Ovary (tissue), 9 donors: ENCODE data around the gene EHMT1. TPM values are rescaled to one million over a fixed set of nuclear protein-coding genes. Genes with fewer than 3 reads are reported as not detected.

Experiments
- DNase-seq, 5 donors: peaks; one replicate each; pipeline ENCODE4 v3.0.0-alpha.2; 2019 to 2020
- H3K27ac ChIP-seq, 2 donors: fragments of 200-600 bp; one replicate each; pipeline versions ENCODE4 v1.5.1 to v1.8.0; 2019 to 2022
- H3K27me3 ChIP-seq: fragments of 200-600 bp; one replicate; pipeline ENCODE4 v1.8.0; 2022
- H3K36me3 ChIP-seq: fragments of 200-600 bp; sonication (generic); one replicate; pipeline ENCODE4 v1.5.1; 2019
- H3K4me1 ChIP-seq: one replicate; pipeline ENCODE4 v1.8.1; 2013; ENCODE audit warnings: mild to moderate bottlenecking, moderate library complexity; ENCODE audit not compliant: insufficient read depth
- H3K4me3 ChIP-seq: fragments of 200-600 bp; sonication (generic); one replicate; pipeline ENCODE4 v1.5.1; 2017
- H3K9me3 ChIP-seq, 2 donors: fragments of 200-600 bp in 1 of 2; sonication (generic) in 1 of 2; one replicate each; pipeline versions ENCODE4 v1.5.1 to v1.8.1; 2013 to 2019; ENCODE audit warnings: mild to moderate bottlenecking in 1 of 2, moderate library complexity in 1 of 2
- CTCF ChIP-seq, 3 donors: fragments of 450-650 bp in 2 of 3; fragments of 200-600 bp in 1 of 3; IDR thresholded peaks; one replicate each; pipeline versions ENCODE4 v1.5.1 to v1.8.0; 2016 to 2022; ENCODE audit warnings: antibody characterized with exemption in 3 of 3, mild to moderate bottlenecking in 1 of 3
- EP300 ChIP-seq: sonication (generic); formaldehyde crosslinking; IDR thresholded peaks from one replicate; pipeline ENCODE4 v1.6.1; 2017; ENCODE audit warnings: antibody characterized with exemption
- POLR2A ChIP-seq: fragments of 450-650 bp; IDR thresholded peaks from one replicate; pipeline ENCODE4 v1.6.1; 2017; ENCODE audit warnings: antibody characterized with exemption, mild to moderate bottlenecking, moderate library complexity
- WGBS, 3 donors: extraction: QIAGEN DNeasy Blood & Tissue Kit in 1 of 3; methylation state at CpG; one replicate each; pipeline versions ENCODE4 v1.1.5 to v1.1.7; 2013 to 2017; 5-methylcytosine and 5-hydroxymethylcytosine counted together
- intact Hi-C, 4 donors: fragments of 100-400 bp; cut with DNase I; formaldehyde crosslinking; loops; one replicate each; pipeline versions ENCODE4 v1.11.0 to v1.15.1; 2022 to 2023
- polyA plus RNA-seq, 2 donors: library from polyadenylated mRNA; stranded (reverse); fragments of 200-250 nt in 1 of 2; fragments of 350-450 nt in 1 of 2; fragmentation: Illumina TruSeq in 1 of 2; extraction: RNeasy Lipid Tissue Mini Kit (QIAGEN cat#74804) in 1 of 2; gene quantifications; one replicate each; pipeline ENCODE4 v1.2.3, GENCODE V29; 2013 to 2014
- total RNA-seq, 7 donors: library from RNA; depleted of rRNA in 2 of 7; stranded (reverse); fragments of >200 nt in 2 of 7; fragmentation: NEBNext Ultra II Directional in 3 of 7; extraction: Animal tissue kit (Norgen Biotek cat#: 25700) in 3 of 7; gene quantifications; one replicate each; pipeline versions ENCODE4 v1.1.0 to v1.2.4, GENCODE V29; 2016 to 2023
- donor health status: DM: no; HTN: no; CAD: no; lungs with moderate emphysema.
- donor health status: DM: no; HTN: no; CAD: no.
- donor health status: Bipolar disorder and iron deficiency.
- donor health status: DM: yes; HTN: yes; CAD: no.
- donor health status: DM: no; HTN: no; CAD: no.
- donor health status: DM: yes; HTN: yes; CAD: no.

EHMT1 gene
- total and polyA plus RNA-seq, 9 donors = 40.8 to 98.5 (median 77.9) TPM

- Histone ChIP-seq H3K36me3 (no peaks in the 10 kb centered on the region), H3K27ac (no peak overlapping the region), H3K9me3 (no peaks in the 10 kb centered on the region), H3K4me3 (no peak overlapping the region), H3K27me3 (no peaks in the 10 kb centered on the region), H3K4me1 (peaks cover 12% of the 10 kb centered on the region)
- 86 to 92% (median 86%) methylated on average over 26 to 27 of the region's 27 CpGs for WGBS, 3 donors
- no peak for DNase-seq
- TF ChIP-seq CTCF (IDR thresholded peaks at IDR 0.05) = no peak
- TF ChIP-seq POLR2A = no peak
- TF ChIP-seq EP300 = no peak
- intact Hi-C loops = no loop called here
Measured at GRCh38 chr9:137613738-137614523, 4.9 kb upstream of the EHMT1 start.

DNA sequence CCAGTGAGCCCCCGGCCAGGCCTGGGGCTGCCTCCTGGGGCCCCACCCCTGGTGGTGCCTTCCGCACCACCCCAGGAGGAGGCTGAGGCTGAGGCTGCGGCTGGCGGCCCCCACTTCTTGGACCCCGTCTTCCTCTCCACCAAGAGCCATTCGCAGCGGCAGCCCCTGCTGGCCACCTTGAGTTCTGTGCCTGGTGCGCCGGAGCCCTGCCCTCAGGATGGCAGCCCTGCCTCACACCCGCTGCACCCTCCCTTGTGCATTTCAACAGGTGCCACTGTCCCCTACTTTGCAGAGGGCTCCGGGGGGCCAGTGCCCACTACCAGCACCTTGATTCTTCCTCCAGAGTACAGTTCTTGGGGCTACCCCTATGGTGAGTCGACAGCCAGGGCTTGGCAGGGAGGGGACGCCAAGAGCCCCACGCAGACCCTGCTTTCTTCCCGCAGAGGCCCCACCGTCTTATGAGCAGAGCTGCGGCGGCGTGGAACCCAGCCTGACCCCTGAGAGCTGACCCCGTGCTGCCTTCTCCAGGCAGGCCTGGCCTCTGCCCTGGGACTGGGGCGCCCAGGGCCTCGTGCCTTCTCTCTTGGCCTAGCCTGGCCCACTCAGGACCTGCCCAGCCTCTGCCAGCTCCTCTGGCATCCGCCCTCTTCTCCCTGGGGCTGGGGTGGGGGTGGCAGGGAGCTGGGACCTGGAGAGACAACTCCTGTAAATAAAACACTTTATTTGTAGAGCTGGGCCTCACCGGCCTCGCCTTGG is 4.0 kb upstream of the EHMT1 start:
- Histone ChIP-seq H3K9me3 (no peaks in the 10 kb centered on the region), H3K4me1 (peaks cover 12% of the 10 kb centered on the region), H3K27me3 (no peaks in the 10 kb centered on the region), H3K36me3 (no peaks in the 10 kb centered on the region), H3K27ac (no peak overlapping the region), H3K4me3 (no peak overlapping the region)
- TF ChIP-seq EP300 (no peak), CTCF (IDR thresholded peaks at IDR 0.05) (no peak), POLR2A (no peak)
- intact Hi-C loops = no loop called here
- DNase-seq = peak in 1 of 5 donors; percentile 24
- WGBS, 3 donors = 87 to 93% (median 90%) methylated on average over 25 of the region's 25 CpGs

DNA sequence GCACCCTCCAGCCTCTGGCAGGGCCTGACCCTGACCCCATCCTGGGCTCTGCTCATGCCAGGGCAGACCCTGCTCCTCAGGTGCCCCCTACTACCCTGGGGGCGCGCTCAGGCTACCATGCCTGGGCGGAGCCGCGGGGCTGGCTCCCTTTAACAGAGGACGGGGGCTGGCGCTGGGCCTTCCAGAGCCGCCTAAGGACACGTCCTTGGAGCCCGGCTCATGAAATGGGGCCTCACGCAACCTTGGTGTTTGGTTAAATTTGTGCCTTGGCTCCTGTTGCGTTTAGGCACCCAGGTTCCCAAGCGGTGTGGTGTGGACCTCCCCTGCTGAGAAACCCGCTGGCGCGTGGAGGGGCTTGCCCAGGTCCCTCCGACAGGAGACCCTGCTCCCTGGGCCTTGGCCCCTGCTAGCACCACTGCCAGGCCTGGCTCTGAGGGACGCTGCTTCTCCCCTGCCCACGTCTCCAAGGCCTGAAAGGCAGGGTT is 3.4 kb upstream of the EHMT1 start:
- TF ChIP-seq POLR2A (no peak), EP300 (no peak), CTCF (IDR thresholded peaks at IDR 0.05) (no peak)
- peaks cover 13% of the 10 kb centered on the region for H3K4me1 ChIP-seq
- no peaks in the 10 kb centered on the region for H3K36me3 ChIP-seq
- 85 to 90% (median 88%) methylated on average over 19 of the region's 19 CpGs for WGBS, 3 donors
- H3K27me3 ChIP-seq = no peaks in the 10 kb centered on the region
- intact Hi-C loops = no loop called here
- H3K27ac ChIP-seq = no peak overlapping the region
- H3K4me3 ChIP-seq = no peak overlapping the region
- no peaks in the 10 kb centered on the region for H3K9me3 ChIP-seq
- peak in 1 of 5 donors; percentile 32 for DNase-seq

- Histone ChIP-seq H3K27ac (peak overlapping the region in 1 of 2 donors; percentile 66), H3K27me3 (no peaks in the 10 kb centered on the region), H3K4me1 (peaks cover 15% of the 10 kb centered on the region), H3K36me3 (no peaks in the 10 kb centered on the region), H3K4me3 (peak overlapping the region; percentile 66), H3K9me3 (no peaks in the 10 kb centered on the region)
- TF ChIP-seq POLR2A (no peak), CTCF (IDR thresholded peaks at IDR 0.05) (no peak), EP300 (no peak)
- WGBS, 3 donors = 0 to 1% (median 1%) methylated on average over 33 to 58 of the region's 58 CpGs
- intact Hi-C loops = loop anchor here in 1 of 4 donors (10.0 kb wide), 1 partner anchor 85 kb away; no protein-coding TSS in a partner anchor
- DNase-seq = peak in 4 of 5 donors; percentile 42 to 61 (median 58)
Measured at GRCh38 chr9:137619240-137620047, 639 bp downstream of the EHMT1 start.
